8988T (cell line): ENCODE results near the gene TRIP10.
"Not testable (repeated sequence)": the region's sequence is repeated elsewhere in the genome, so short reads cannot be mapped to it uniquely, and the experiment has no call there.

ENCODE experiments used
- DNase-seq: peaks from one replicate; pipeline ENCODE4 v3.0.0; 2011

TRIP10 gene, protein sequence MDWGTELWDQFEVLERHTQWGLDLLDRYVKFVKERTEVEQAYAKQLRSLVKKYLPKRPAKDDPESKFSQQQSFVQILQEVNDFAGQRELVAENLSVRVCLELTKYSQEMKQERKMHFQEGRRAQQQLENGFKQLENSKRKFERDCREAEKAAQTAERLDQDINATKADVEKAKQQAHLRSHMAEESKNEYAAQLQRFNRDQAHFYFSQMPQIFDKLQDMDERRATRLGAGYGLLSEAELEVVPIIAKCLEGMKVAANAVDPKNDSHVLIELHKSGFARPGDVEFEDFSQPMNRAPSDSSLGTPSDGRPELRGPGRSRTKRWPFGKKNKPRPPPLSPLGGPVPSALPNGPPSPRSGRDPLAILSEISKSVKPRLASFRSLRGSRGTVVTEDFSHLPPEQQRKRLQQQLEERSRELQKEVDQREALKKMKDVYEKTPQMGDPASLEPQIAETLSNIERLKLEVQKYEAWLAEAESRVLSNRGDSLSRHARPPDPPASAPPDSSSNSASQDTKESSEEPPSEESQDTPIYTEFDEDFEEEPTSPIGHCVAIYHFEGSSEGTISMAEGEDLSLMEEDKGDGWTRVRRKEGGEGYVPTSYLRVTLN

DNA sequence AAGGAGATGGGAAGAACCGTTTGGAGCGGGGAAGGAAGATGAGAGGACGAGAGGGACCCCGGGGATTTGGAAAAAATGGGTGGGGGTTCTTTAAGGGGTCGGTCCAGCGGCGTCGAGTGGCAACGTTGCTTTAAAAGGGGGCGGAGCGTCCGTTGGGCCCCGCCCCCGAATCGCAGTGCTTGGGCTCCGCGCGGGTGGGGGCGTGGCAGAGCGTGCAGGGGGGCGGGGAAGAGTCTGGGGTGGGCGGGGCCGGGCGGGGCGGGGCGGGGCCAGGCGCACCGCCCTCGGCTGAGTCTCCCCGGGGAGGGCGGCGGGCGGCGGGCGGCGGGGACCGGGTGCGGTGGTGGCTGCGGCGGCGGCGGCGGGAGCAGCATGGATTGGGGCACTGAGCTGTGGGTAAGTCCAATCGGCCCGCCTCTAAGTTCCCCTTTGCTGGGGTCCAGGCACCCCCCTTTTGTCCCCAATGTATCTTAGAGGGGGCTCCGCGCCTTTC, at the start of gene TRIP10:
TRIP10 (plus strand) TSS at position 291 of the 493 bp plus-strand sequence; CDS start at position 373, 82 bp downstream.
- no peak for DNase-seq

DNA sequence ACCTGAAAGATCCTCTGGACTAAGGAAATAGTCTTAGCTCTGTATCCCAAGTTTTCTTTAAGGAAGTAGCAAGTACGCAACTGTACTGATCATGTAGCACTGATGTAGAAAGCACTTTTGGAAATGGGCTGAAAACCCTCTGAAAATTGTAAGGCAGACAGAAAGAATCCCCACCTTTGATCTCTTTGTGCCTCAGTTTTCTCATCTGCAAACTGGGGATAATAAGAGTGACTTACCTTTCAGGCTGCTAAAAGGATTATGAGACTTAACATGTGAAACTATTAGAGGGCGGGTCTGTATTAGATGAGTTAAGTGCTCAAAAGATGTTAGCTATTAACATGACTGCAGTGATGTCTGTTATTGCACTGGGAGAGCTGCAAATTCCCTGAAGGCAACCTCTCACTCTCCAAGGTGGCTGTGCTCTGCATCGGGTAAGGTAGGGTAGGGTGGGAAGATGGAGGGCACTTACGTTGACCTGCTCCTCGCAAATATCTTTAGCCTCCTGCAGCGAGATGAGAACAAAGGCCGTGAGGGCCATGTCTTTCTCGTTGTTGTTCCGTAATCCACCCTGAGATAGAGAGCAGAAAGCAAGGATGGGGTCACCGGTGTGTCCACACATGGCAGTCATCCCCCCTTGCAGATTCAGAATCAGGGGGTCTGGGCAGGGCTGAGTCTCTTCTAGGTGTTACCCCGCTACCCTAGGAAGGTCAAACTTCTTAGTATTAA, 49.2 kb upstream of the TRIP10 start:
- no peak for DNase-seq

DNA sequence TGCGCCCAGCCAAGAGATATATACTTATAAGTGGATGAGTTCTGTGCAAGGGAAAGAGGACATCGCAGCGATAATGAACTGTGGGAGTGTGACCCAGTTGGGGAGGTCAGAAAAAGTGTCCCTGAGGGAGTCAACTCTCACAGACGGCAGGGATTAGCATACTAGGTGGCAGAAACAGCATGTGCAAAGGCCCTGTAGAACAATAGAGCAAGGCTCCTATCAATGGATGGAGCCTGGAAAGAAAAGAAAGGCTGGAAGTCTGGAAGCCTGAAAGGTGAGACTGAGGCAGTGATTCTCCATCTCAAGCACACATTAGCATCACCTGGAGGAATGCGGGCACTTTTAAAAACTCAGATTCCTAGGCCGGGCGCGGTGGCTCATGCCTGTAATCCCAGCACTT, 48.1 kb upstream of the TRIP10 start:
- DNase-seq = no peak

DNA sequence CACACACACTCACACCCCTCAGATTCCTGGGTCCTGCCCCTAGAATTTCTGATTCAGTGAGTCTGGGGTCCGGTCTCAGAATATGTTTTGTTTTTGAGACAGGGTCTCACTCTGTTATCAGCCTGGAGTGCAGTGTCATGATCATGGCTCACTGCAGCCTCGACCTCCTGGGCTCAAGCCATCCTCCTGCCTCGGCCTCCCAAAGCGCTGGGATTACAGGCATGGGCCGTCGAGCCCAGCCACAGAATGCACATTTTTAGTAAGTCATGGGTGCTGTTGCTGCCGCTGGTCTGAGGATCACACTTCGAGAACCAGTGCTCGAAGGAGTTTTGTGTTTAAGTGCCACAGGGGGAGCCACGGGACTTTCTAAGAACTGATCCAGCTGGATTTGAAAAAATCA, 47.5 kb upstream of the TRIP10 start:
- no peak for DNase-seq

DNA sequence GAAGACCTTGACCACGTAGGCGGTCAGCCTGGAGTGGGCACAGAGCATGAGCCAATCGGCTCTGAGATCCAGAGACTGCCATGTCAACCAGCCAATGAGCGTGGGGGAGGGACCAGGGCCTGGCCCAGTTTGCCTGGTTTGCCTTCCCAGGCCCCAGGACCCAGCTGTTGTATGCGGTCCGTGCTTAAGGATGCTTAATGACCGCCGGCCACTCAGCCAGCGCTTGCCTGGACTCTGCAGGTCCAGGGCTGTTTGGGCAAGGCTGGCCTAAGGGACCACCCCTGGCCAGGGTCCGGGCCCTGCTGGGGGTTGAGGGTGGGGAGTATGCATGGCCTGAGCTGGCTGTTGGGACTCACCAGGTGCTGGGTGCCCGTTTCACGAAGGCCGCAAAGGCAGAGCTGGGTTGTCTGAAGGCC, 46.4 kb upstream of the TRIP10 start:
- no peak for DNase-seq

DNA sequence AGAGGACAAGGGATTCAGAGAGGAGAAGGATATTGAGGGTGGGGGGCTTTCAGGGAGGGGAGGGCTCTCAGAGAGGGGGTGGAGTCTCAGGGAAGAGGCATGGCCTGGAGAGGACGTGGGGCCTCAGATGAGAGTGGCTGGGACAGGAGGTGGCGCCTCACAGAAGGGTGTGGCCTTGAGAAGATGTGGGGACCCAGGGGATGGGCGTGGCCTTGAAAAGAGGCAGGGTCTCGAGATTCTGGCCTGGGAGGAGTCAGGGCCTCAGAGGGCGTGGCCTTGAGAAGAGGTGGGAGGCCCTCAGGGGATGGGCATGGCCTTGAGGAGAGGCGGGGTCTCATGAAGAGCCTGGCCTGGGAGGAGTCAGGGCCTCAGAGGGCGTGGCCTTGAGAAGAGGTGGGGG, 45.8 kb upstream of the TRIP10 start:
- no peak for DNase-seq

DNA sequence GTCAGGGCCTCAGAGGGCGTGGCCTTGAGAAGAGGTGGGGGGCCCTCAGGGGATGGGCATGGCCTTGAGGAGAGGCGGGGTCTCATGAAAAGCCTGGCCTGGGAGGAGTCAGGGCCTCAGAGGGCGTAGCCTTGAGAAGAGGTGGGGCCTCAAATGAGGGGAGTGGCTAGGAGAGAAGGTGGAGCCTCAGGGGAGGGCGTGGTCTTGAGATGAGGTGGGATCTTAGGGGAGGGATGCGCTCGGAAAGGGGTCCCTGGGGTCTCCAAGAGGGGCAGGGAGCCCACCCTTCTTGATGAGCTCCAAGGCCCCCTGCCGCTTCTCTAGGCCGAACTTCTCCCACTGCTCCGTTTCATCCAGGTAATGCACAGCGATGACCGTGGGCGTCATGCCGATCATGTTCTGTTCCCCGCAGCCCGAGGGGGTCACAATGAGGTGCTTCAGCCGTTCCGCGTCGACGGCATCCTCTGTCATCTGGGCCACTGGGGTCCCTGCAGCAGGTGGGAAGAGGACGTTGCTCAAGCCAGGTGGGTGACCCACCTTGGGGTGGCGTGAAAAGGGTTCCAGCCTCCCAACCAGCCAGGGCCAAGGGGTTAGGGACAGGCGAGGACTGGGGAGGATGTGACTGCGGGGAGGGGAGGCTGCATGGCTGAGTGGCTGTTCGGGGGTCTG, 45.2 kb upstream of the TRIP10 start:
- no peak for DNase-seq

DNA sequence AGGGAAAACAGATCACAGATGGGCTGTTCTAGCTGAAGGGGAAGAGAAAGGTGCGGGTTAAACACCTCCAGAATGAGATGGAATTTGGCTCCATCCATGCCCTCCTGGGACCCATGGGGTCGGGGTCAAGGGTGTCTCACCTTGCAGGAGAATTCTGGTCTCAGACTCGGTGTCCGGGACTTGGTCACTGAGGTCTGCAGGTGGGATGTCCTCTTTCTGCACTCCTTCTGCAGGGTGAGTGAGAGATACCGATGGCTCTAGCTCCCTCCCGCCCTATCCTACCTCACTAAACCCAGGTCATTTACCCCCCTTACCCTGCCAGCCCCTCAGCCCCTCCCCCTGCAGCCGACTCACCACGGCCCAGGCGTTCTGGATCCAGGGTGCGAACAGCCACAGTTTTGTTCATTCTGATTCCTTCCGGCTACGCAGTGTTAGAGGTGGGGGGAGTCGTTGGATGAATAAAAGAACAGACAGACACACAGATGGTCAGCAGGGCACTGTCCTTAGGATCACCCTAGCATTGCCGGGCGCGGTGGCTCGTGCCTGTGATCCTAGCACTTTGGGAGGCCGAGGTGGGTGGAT, 43.1 kb upstream of the TRIP10 start:
- DNase-seq = no peak

DNA sequence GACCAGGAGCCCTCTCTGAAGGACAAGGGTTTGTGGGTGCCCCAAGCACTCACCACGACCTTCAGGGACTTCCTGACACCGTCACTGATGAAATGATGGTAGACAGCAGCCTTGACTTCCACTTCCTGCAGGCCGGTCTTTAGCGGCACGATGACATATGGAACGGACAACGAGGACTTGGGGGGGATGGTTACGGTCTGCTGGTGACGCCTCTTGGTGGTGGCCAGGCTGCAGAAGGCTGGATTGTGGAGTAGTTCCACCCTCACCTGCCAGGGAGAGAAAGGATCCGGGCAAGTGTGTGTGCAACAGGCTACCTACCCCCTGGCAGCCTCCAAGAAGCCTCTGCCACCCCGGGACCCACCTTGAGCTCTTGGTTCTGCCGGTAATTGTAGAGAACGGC, 42.2 kb upstream of the TRIP10 start:
- DNase-seq = no peak

DNA sequence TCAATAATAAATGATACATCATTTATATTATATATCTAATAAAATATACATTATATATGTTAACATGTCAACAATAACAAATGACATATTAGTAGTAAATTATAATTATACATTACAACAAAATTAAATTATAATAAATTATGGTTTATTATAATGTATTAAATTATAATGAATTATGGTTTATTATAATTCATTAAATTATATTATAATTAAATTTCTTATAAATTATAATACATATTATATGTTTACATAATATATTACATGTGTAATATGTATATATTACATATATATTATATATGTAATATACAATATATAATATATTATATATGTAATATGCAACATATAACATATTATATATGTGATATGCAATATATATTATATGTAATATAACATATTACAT, 39.5 kb upstream of the TRIP10 start:
- no peak for DNase-seq

DNA sequence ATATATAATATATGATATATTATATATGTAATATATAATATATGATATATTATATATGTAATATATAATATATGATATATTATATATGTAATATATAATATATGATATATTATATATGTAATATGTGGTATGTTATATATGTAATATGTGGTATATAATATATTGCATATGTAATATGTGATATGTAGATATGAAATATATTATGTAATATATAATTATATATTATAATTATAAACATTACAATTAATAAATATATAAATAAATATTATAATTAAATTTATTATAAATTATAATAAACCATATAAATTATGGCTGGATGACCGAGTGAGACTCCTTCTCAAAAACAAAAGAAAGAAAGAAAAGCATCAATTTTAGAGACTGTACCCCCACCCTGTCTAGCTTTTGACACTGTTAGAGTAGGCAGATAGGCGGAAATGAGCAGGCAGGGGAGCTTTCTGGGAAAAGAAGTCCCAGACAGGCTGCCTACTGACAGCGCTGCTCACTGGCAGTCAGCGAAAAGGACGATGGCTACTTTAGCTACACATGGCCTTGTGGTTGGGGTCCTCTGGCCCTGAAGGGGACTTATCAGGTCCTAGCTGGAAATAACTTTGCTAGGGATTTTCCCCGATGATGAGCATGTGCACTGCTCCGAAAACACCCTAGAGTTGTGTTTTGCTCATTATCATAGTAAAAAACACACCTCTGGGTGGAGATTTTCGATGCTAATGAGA, 38.7 kb upstream of the TRIP10 start:
- DNase-seq = no peak

DNA sequence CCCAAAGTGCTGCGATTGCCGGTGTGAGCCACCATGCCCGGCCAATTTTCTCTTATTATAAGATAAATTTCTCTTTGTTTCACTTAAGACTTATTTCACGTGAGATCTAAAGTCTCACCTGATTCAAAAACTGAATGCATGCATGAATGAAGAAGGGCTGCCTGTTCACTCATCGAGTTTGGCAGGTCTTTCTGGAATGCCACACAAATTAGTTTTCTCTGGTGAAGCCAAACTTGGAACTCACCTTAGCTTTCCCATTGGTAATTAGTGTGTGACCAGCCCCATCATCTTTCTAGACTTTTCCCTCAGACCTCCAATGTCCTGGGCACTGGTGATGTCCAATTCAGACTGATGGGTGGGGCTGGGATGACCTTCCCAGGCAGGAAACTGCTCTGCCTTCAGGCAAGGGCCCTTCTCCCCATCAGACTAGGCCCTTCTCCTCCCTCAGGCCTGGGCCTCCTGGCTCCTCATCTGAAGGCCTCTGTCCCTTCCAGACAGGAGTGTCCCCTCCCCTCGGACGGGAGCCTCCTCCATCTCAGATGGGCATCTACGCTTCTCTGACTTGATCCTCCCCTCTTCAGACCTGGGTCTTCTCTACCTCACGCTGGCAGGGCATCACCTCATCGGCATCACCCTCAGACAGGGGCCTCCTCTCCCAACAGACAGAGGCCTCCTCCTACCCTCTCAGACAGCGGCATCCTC, 33.4 kb upstream of the TRIP10 start:
- DNase-seq = no peak

DNA sequence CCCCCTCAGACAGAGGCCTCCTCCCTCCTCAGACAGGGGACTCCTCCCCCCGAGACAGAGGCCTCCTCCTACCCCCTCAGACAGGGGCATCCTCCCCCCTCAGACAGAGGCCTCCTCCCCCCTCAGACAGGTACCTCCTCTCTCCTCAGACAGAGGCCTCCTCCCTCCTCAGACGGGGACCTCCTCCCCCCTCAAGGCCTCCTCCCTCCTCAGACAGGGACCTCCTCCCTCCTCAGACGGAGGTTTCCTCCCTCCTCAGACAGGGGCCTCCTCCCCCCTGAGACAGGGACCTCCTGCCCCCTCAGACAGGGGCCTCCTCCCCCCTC, 32.9 kb upstream of the TRIP10 start:
- DNase-seq = no peak

DNA sequence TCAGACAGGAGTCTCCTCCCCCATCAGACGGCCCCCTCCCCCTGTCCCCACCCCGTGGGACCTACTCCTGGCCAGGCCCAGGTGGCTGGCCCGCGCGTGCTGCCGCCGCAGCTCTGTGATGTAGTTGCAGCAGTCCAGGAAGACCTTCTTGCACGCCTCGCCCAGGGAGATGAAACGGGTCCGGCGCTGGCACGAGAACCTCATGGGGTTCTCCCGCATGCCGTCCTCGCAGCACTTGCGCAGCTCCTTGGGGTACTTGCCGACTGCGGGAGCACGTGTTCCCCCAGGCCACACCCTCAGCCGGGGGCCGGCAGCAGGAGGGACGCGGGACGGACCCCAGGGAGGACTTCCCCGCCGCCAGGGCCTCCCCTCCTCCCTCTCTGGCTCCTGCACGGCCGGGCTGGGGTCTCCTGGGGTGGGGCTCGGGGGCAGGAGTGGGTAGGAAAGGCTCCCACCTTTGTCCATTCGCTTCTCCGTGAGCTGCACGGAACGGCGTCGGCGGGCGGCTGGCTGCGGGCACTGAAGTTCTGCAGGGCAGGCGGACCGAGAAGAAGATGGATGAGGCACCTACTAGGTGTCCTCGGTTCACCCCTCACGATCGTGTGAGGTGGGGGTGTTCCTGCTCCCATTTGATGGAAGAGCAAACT, 32.3 kb upstream of the TRIP10 start:
- DNase-seq = no peak

DNA sequence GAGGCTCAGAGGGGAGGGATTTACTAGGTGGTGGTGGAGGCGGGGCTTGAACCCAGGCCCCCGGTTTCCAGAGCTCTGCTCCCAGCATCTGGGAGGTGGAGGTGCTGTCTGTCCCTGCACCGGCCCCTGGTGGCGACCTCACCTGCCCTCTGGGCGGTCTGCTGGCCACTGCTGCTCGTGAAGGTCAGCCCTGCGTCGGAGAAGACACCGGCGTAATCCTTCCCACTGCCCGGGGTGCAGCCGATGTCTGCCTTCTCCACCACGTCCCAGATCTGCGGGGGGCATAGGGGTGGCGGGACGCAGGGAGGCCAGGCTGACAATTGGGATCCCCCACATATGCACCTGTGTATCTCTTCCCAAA, 31.8 kb upstream of the TRIP10 start:
- DNase-seq = no peak

DNA sequence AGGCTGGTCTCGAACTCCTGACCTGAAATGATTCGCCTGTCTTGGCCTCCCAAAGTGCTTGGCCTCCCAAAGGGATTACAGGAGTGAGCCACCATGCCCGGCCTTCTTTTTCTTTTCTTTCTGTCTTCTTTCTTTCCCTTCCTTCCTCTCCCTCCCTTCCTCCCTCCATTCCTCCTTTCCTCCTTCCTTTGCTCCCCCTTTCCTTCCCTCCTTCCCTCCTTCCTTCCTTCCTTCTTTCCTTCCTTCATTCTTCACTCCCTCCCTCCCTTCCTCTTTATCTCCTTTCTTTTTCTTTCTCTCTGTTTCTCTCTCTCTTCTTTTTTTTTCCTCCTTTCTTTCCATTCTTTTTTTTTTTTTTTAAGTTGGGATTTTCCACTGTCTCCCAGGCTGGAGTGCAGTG, 31.1 kb upstream of the TRIP10 start:
- DNase-seq = no peak

DNA sequence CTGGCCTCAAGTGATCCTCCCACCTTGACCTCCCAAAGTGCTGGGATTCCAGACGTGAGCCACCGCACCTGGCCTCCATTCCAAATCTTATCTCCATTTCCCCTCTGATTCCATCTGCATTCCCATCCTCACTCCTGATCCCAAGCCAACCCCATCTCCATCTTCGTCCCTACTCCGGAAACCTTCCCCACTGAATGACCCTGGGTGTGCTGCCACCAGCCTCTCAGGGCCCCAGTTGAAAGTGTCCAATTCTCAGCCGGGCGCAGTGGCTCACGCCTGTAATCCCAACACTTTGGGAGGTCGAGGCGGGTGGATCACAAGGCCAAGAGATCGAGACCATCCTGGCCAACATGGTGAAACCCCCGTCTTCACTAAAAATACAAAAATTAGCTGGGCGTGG, 30.6 kb upstream of the TRIP10 start:
- not testable (repeated sequence) for DNase-seq

DNA sequence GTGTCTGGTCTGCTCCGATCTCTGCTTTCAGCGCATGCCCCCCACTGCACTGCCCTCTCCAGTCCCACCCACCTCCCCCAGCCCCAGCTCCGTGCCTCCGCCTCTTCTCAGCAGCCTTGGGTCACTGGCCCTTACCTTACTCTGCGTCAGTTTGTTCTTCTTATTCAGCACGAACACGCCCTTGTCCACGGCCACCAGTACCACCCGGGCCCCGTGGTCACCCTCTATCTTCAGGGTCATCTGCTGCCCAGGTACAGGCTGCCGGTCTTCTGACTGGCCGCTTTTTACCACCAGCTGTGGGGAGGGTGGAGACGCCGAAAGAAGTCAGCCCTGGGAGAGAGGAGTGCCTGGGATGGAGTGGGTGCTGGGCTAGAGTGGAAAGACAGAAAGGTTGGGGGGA, 29.9 kb upstream of the TRIP10 start:
- DNase-seq = no peak

DNA sequence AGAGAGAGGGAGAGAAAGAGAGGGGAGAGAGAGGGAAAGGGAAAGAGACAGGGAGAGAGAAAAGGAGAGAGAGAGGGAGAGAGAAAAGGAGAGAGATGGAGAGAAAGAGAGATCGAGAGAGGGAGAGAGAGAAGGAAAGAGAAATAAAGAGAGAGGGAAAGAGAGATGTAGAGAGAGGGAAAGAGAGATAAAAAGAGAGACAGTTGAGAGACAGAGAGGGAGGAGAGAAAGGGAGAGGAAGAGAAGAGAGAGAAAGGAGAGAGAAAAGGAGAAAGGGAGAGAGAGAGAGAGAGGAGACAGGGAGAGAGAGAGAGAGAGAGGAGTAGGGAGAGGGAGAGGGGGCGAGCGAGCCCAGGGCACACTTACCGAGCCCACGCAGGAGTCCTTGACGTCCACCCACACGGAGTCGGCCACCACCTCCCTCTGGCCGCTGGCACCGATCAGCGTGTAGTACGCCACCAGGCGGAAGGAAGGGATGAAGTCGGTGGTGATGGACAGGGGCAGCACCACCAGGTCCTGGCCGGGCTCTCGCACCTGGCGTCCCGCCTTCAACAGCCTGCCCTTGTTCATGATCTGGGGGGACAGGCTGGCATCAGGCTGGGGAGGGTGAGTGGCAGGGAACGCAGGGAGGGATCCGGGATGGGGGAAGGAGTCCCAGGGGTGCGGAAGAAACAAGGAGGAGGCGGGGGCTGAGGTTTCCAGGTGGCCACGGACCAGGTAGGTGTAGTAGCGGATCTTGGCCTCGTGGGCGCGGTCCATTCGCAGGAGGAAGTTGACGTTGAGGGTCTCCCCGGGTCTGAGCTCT, 29.0 kb upstream of the TRIP10 start:
- no peak for DNase-seq

DNA sequence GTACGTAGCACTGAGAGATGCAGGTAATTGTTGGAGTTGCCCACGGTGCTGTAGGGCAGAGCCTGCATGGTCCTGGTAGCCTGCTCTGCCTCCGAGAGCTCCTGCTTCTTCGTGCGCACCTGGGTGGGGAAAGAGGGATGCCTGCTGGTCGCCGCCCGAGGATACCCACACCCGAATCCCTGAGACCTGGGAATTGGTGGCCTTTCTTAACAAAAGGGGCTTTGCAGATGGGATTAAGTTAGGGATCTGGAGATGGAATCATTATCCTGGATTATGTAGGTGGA, 28.5 kb upstream of the TRIP10 start:
- no peak for DNase-seq

DNA sequence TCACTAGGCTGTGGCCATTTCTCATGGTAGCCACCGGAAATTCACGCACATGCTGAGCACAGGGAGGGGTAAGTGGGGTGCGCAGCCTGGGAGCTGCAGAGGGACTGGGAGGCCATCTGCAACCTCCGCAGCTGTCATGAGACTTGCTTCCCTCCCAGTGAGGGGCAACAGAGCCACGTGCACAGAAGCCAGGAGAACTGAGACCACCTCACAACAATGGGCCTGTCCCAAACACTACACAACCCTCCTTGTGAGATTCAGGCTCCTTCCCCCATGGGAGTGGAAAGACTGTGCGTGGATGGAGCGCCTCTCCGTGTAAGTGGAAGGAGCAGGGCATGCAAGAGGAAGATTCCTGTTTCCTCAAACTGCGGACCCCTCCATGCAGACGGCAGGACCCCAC, 27.9 kb upstream of the TRIP10 start:
- no peak for DNase-seq
